SH-SY5Y (cell line): Measurements from ENCODE around the gene CD164.

Experiments used
- GATA2 ChIP-seq: IDR thresholded peaks from 2 replicates; pipeline ENCODE4 v1.6.1; 2011; ENCODE audit warnings: mild to moderate bottlenecking, low read depth, low read length
- GATA3 ChIP-seq: IDR thresholded peaks from 2 replicates; pipeline ENCODE4 v1.6.1; 2011; ENCODE audit warnings: low read depth, mild to moderate bottlenecking, low read length, moderate library complexity

DNA sequence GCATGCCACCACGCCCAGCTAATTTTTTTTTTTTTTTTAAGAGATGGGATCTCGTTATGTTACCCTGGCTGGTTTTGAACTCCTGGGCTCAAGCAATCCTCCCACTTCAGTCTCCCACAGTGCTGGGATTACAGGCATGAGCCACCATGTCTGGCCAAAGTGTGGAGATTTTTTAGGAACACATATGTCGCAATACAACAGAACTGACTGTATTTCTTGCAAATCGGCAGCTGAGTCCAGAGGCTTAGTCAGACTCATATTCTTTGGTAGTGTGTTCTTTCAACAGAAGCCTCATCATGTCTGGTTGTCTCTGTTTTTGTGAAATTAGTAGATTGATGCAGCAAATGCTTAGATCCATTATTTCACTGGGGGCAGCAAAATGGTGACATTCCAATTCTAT is 23.9 kb upstream of the CD164 start:
- TF ChIP-seq GATA2 (no peak), GATA3 (no peak)
